HEK293 (cell line): Measurements from ENCODE around the gene NTRK3.

Experiments
- CTCF ChIA-PET: fragments of 350-600 bp; formaldehyde crosslinking; extraction: SDS; loops from one replicate; lab custom pipeline; 2021; ENCODE audit warnings: antibody characterized with exemption; lab: Yijun Ruan, JAX
- POLR2A ChIA-PET: fragments of 300-600 bp; formaldehyde crosslinking; extraction: SDS; loops from one replicate; lab custom pipeline; 2020; ENCODE audit warnings: antibody characterized with exemption, inconsistent platforms; lab: Yijun Ruan, JAX
- H3K27ac ChIP-seq: fragments of 200-500 bp; sonication (Bioruptor generic); 2 replicates; pipeline ENCODE4 v1.5.1; 2014; ENCODE audit warnings: low read depth, low read length, control low read depth, inconsistent platforms; ENCODE audit errors: extremely low read depth
- H3K36me3 ChIP-seq, 2 experiments: fragments of 200-500 bp in 1 of 2; sonication (Bioruptor generic) in 1 of 2; 1 replicate in 1 of 2; 2 replicates in 1 of 2; pipeline ENCODE4 v1.5.1; 2014 to 2017; ENCODE audit warnings: inconsistent platforms in 2 of 2, low read length in 2 of 2; ENCODE audit not compliant: control insufficient read depth in 2 of 2, insufficient read depth in 1 of 2
- H3K4me1 ChIP-seq: fragments of 200-500 bp; sonication (Bioruptor generic); 2 replicates; pipeline ENCODE4 v1.5.1; 2014; ENCODE audit warnings: mild to moderate bottlenecking, low read length, inconsistent platforms; ENCODE audit not compliant: control insufficient read depth, insufficient read depth
- H3K4me3 ChIP-seq: 2 replicates; pipeline ENCODE4 v1.5.1; 2011; ENCODE audit warnings: low read depth, mild to moderate bottlenecking, control low read depth, low read length, moderate library complexity
- H3K9me3 ChIP-seq: fragments of 200-500 bp; sonication (Bioruptor generic); 2 replicates; pipeline ENCODE4 v1.5.1; 2014; ENCODE audit warnings: low read depth, low read length, inconsistent platforms; ENCODE audit not compliant: control insufficient read depth, insufficient read depth
- BCL11B ChIP-seq: fragments of 450-650 bp; formaldehyde crosslinking; IDR thresholded peaks from 2 replicates; pipeline ENCODE4 v1.5.1; 2016; ENCODE audit warnings: low read depth, missing biosample characterization, missing genetic modification characterization
- GLIS2 ChIP-seq: fragments of 450-650 bp; formaldehyde crosslinking; IDR thresholded peaks from 2 replicates; pipeline ENCODE4 v1.5.1; 2016; ENCODE audit warnings: missing biosample characterization, missing genetic modification characterization
- KLF8 ChIP-seq: fragments of 450-650 bp; formaldehyde crosslinking; IDR thresholded peaks from 2 replicates; pipeline ENCODE4 v1.5.1; 2016; ENCODE audit warnings: missing biosample characterization, missing genetic modification characterization
- SCRT1 ChIP-seq: fragments of 450-650 bp; formaldehyde crosslinking; IDR thresholded peaks from 2 replicates; pipeline ENCODE4 v1.5.1; 2016; ENCODE audit warnings: missing biosample characterization, missing genetic modification characterization, borderline replicate concordance
- SP2 ChIP-seq: fragments of 450-650 bp; formaldehyde crosslinking; IDR thresholded peaks from 2 replicates; pipeline ENCODE4 v1.5.1; 2016; ENCODE audit warnings: missing biosample characterization, missing genetic modification characterization
- TSHZ1 ChIP-seq: fragments of 450-650 bp; formaldehyde crosslinking; IDR thresholded peaks from 2 replicates; pipeline ENCODE4 v1.5.1; 2016; ENCODE audit warnings: missing biosample characterization, missing genetic modification characterization, borderline replicate concordance
- ZFP69B ChIP-seq: fragments of 450-650 bp; formaldehyde crosslinking; IDR thresholded peaks from 2 replicates; pipeline ENCODE4 v1.5.1; 2016; ENCODE audit warnings: missing biosample characterization, missing genetic modification characterization
- ZIC2 ChIP-seq: fragments of 450-650 bp; formaldehyde crosslinking; IDR thresholded peaks from 2 replicates; pipeline ENCODE4 v1.5.1; 2016; ENCODE audit warnings: missing biosample characterization, missing genetic modification characterization
- ZNF138 ChIP-seq: fragments of 450-650 bp; formaldehyde crosslinking; IDR thresholded peaks from 2 replicates; pipeline ENCODE4 v1.5.1; 2016; ENCODE audit warnings: missing biosample characterization, missing genetic modification characterization, borderline replicate concordance
- ZNF174 ChIP-seq: fragments of 450-650 bp; formaldehyde crosslinking; IDR thresholded peaks from 2 replicates; pipeline ENCODE4 v1.5.0; 2017; ENCODE audit warnings: missing biosample characterization, mild to moderate bottlenecking, missing genetic modification characterization
- ZNF23 ChIP-seq: fragments of 450-650 bp; formaldehyde crosslinking; IDR thresholded peaks from 2 replicates; pipeline ENCODE4 v1.5.1; 2016; ENCODE audit warnings: missing biosample characterization, missing genetic modification characterization, borderline replicate concordance
- ZNF280C ChIP-seq: fragments of 450-650 bp; formaldehyde crosslinking; IDR thresholded peaks from 2 replicates; pipeline ENCODE4 v1.5.1; 2016; ENCODE audit warnings: missing biosample characterization, missing genetic modification characterization
- ZNF280D ChIP-seq: fragments of 450-650 bp; formaldehyde crosslinking; IDR thresholded peaks from 2 replicates; pipeline ENCODE4 v1.5.1; 2016; ENCODE audit warnings: missing biosample characterization, missing genetic modification characterization
- ZNF37A ChIP-seq: fragments of 450-650 bp; IDR thresholded peaks from 2 replicates; pipeline ENCODE4 v1.5.1; 2018; ENCODE audit warnings: missing biosample characterization, missing genetic modification characterization
- ZNF391 ChIP-seq: fragments of 450-650 bp; formaldehyde crosslinking; IDR thresholded peaks from 2 replicates; pipeline ENCODE4 v1.5.1; 2016; ENCODE audit warnings: low read depth, missing biosample characterization, missing genetic modification characterization, borderline replicate concordance
- ZNF549 ChIP-seq: fragments of 450-650 bp; IDR thresholded peaks from 2 replicates; pipeline ENCODE4 v1.5.1; 2018; ENCODE audit warnings: missing biosample characterization, missing genetic modification characterization, mild to moderate bottlenecking, inconsistent platforms, moderate library complexity
- ZNF645 ChIP-seq: fragments of 450-650 bp; formaldehyde crosslinking; IDR thresholded peaks from 2 replicates; pipeline ENCODE4; 2016; ENCODE audit warnings: missing biosample characterization, missing genetic modification characterization
- TF ChIP-seq, protein P1 (sequence below): IDR thresholded peaks from 2 replicates; pipeline ENCODE4 v1.6.1; 2011; ENCODE audit warnings: mild to moderate bottlenecking, low read depth, low read length, borderline replicate concordance
- TF ChIP-seq, protein P2 (sequence below): sonication (generic); formaldehyde crosslinking; IDR thresholded peaks from 2 replicates; pipeline ENCODE4 v1.8.1; 2022; ENCODE audit warnings: mild to moderate bottlenecking, moderate library complexity, missing genetic modification reagents

The NTRK3 gene

DNA sequence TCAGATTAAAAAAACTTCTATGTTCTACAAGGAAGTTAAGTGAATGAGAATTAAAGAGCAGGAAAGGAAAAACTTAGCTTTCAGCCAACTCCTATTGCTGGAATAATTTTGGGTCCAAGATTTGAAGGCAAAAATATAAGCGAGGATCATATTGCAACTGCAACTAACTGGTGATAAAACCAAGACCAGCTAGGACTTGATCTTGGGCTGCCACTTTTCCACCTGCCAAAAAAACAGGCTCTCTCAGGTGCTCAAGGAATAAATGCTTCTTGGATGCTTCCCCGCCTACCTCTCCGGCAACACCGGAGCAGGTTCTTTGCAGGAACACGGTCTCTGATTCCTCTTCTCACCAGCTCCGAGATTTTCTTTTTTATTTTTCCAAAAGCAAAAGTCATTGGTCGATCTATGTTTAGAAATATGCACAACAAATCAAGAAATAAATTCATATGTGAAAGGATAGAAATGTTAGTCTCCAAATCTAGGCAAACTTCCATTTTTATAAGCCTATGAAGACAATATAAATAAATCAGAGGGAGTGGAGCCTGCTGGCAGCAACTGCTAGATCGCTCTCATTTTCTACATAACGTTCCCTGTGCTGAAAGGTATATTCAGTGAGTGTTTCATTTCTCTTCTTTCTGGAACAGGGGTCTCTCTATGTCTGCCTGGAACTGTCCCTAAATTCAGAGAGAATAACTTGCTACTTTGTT is 241.9 kb downstream of the NTRK3 start:
- ChIA-PET CTCF (interaction anchor here (0.6 kb wide), 1 partner anchor 42 kb away, joined by 3 read pairs; no protein-coding TSS in a partner anchor), POLR2A (no interaction called here)
- no peak overlapping the region for H3K4me3 ChIP-seq
- H3K4me1 ChIP-seq = no peaks in the 10 kb centered on the region
- no peaks in the 10 kb centered on the region for H3K36me3 ChIP-seq
- no peaks in the 10 kb centered on the region for H3K9me3 ChIP-seq
- no peak overlapping the region for H3K27ac ChIP-seq
- TF ChIP-seq SP2 (tag by site-specific recombination) (no peak), ZNF391 (tag by site-specific recombination) (no peak), ZFP69B (tag by site-specific recombination) (no peak), ZNF280D (no peak), ZNF280C (no peak), ZNF37A (tag by site-specific recombination) (no peak), BCL11B (tag by site-specific recombination) (no peak), ZNF645 (tag by site-specific recombination) (no peak), ZNF174 (tag by site-specific recombination) (no peak), ZNF138 (no peak), ZIC2 (no peak), GLIS2 (tag by site-specific recombination) (no peak), ZNF23 (tag by site-specific recombination) (no peak), TSHZ1 (tag by site-specific recombination) (no peak), KLF8 (tag by site-specific recombination) (no peak), ZNF549 (tag by site-specific recombination) (no peak), SCRT1 (tag by site-specific recombination) (no peak)
- TF ChIP-seq, protein P1, sequence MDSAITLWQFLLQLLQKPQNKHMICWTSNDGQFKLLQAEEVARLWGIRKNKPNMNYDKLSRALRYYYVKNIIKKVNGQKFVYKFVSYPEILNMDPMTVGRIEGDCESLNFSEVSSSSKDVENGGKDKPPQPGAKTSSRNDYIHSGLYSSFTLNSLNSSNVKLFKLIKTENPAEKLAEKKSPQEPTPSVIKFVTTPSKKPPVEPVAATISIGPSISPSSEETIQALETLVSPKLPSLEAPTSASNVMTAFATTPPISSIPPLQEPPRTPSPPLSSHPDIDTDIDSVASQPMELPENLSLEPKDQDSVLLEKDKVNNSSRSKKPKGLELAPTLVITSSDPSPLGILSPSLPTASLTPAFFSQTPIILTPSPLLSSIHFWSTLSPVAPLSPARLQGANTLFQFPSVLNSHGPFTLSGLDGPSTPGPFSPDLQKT = no peak
- TF ChIP-seq, protein P2, sequence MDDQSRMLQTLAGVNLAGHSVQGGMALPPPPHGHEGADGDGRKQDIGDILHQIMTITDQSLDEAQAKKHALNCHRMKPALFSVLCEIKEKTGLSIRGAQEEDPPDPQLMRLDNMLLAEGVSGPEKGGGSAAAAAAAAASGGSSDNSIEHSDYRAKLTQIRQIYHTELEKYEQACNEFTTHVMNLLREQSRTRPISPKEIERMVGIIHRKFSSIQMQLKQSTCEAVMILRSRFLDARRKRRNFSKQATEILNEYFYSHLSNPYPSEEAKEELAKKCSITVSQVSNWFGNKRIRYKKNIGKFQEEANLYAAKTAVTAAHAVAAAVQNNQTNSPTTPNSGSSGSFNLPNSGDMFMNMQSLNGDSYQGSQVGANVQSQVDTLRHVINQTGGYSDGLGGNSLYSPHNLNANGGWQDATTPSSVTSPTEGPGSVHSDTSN (CRISPR knock-in tag) = no peak
